Measurements from ENCODE around the gene RNF111. TPM values are rescaled to one million over a fixed set of nuclear protein-coding genes. Genes with fewer than 3 reads are reported as not detected.
"Not testable (repeated sequence)": the region's sequence is repeated elsewhere in the genome, so short reads cannot be mapped to it uniquely, and the experiment has no call there.

RNF111 gene
- total and polyA plus RNA-seq, 4 donors = 8.7 to 52.0 (median 19.5) TPM

DNA sequence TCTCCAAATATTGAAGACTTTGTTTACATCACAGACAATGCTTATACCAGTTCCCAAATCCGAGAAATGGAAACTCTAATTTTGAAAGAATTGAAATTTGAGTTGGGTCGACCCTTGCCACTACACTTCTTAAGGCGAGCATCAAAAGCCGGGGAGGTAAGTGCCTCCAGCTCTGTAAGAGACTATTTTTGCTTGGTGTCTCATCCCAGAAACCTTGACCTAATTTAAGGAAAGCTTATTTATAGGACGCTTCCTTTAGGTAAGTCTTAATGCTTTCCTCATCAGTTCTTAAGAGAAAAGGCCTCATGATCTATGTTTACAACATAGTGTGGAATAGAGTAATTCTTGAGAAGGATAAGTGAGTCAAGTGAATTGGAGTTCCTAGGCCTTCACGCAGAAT lies 129.3 kb downstream of the RNF111 start:
- Histone ChIP-seq H3K27me3 (ENCODE audit: control insufficient read depth in 3 of 3, insufficient read depth in 3 of 3, low read length in 2 of 3) (no peaks in the 10 kb centered on the region), H3K27ac (ENCODE audit: low read depth in 1 of 2, low read length in 1 of 2) (no peak overlapping the region), H3K9me3 (ENCODE audit: control insufficient read depth in 4 of 4, insufficient read depth in 3 of 4, low read length in 3 of 4) (no peaks in the 10 kb centered on the region), H3K9ac (ENCODE audit: insufficient read depth in 1 of 2, low read length in 2 of 2) (no peak overlapping the region), H3K36me3 (ENCODE audit: control insufficient read depth in 4 of 4, insufficient read depth in 4 of 4, low read length in 4 of 4) (peaks cover 0 to 17% (median 8%) of the 10 kb centered on the region in 4 donors), H3K4me3 (no peak overlapping the region), H3K4me1 (ENCODE audit: control insufficient read depth in 5 of 5, insufficient read depth in 5 of 5, low read length in 5 of 5) (no peaks in the 10 kb centered on the region)
- ATAC-seq (ENCODE audit: insufficient read depth, low FRiP score) (no peak), DNase-seq (no peak)
- TF ChIP-seq CTCF (IDR thresholded peaks at IDR 0.05; ENCODE audit: control extremely low read depth, extremely low read depth) = no peak
- 97% methylated on average over 6 of the region's 6 CpGs for WGBS, 2 donors

DNA sequence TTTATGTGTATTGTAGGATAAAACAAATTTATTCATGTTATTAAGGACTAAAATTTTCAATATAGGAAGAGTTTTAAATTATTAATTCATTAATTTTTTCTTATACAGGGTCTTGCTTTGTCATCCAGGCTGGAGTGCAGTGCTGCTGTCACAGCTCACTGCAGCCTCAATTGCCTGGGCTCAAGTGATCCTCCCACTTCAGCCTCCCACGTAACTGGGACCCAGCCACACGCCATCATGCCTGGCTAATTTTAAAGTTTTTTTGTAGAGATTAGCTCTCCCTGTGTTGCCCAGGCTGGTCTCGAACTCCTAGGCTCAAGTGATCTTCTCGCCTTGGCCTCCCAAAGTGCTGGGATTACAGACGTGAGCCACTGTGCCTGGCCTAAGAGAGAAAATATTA lies 132.2 kb downstream of the RNF111 start:
- no peak overlapping the region for H3K27ac ChIP-seq (ENCODE audit: low read depth in 1 of 2, low read length in 1 of 2)
- 97 to 98% methylated on average over 5 of the region's 5 CpGs for WGBS, 2 donors
- no peaks in the 10 kb centered on the region for H3K27me3 ChIP-seq (ENCODE audit: control insufficient read depth in 3 of 3, insufficient read depth in 3 of 3, low read length in 2 of 3)
- H3K4me3 ChIP-seq = no peak overlapping the region
- no peak overlapping the region for H3K9ac ChIP-seq (ENCODE audit: insufficient read depth in 1 of 2, low read length in 2 of 2)
- no peaks in the 10 kb centered on the region for H3K4me1 ChIP-seq (ENCODE audit: control insufficient read depth in 5 of 5, insufficient read depth in 5 of 5, low read length in 5 of 5)
- H3K9me3 ChIP-seq (ENCODE audit: control insufficient read depth in 4 of 4, insufficient read depth in 3 of 4, low read length in 3 of 4) = no peaks in the 10 kb centered on the region
- peaks cover 0 to 21% (median 8%) of the 10 kb centered on the region in 4 donors for H3K36me3 ChIP-seq (ENCODE audit: control insufficient read depth in 4 of 4, insufficient read depth in 4 of 4, low read length in 4 of 4)
- TF ChIP-seq CTCF (IDR thresholded peaks at IDR 0.05; ENCODE audit: control extremely low read depth, extremely low read depth) = no peak
- DNase-seq (no peak), ATAC-seq (ENCODE audit: insufficient read depth, low FRiP score) (no peak)

DNA sequence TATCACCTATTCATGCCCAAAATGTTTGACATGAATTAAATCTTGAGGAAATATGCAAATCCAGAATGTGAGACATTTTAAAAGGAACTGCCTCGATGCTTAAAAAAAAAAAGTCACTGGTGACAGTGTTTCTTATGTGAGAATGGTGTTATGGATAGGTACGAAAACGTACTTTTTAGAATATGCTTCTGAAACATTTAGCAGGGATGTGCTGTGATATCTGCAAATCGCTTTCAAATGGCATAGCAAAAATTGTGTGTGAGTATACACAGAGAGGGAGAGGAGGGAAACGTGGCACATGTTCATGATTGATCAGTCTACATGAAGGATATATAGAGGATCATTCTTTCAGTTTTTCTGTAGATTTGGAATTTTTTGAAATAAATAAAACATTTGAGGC lies 133.5 kb downstream of the RNF111 start:
- no peak for DNase-seq
- Histone ChIP-seq H3K27ac (ENCODE audit: low read depth in 1 of 2, low read length in 1 of 2) (no peak overlapping the region), H3K9me3 (ENCODE audit: control insufficient read depth in 4 of 4, insufficient read depth in 3 of 4, low read length in 3 of 4) (no peaks in the 10 kb centered on the region), H3K27me3 (ENCODE audit: control insufficient read depth in 3 of 3, insufficient read depth in 3 of 3, low read length in 2 of 3) (no peaks in the 10 kb centered on the region), H3K9ac (ENCODE audit: insufficient read depth in 1 of 2, low read length in 2 of 2) (no peak overlapping the region), H3K4me3 (no peak overlapping the region), H3K36me3 (ENCODE audit: control insufficient read depth in 4 of 4, insufficient read depth in 4 of 4, low read length in 4 of 4) (peaks cover 0 to 21% (median 9%) of the 10 kb centered on the region in 4 donors), H3K4me1 (ENCODE audit: control insufficient read depth in 5 of 5, insufficient read depth in 5 of 5, low read length in 5 of 5) (no peaks in the 10 kb centered on the region)
- TF ChIP-seq CTCF (IDR thresholded peaks at IDR 0.05; ENCODE audit: control extremely low read depth, extremely low read depth) = no peak
- 95 to 96% methylated on average over 5 of the region's 5 CpGs for WGBS, 2 donors
- no peak for ATAC-seq (ENCODE audit: insufficient read depth, low FRiP score)

- no peak overlapping the region for H3K4me3 ChIP-seq
- H3K9ac ChIP-seq (ENCODE audit: insufficient read depth in 1 of 2, low read length in 2 of 2) = no peak overlapping the region
- H3K9me3 ChIP-seq (ENCODE audit: control insufficient read depth in 4 of 4, insufficient read depth in 3 of 4, low read length in 3 of 4) = no peaks in the 10 kb centered on the region
- TF ChIP-seq CTCF (IDR thresholded peaks at IDR 0.05; ENCODE audit: control extremely low read depth, extremely low read depth) = no peak
- no peaks in the 10 kb centered on the region for H3K4me1 ChIP-seq (ENCODE audit: control insufficient read depth in 5 of 5, insufficient read depth in 5 of 5, low read length in 5 of 5)
- DNase-seq (no peak), ATAC-seq (ENCODE audit: insufficient read depth, low FRiP score) (no peak)
- H3K27ac ChIP-seq (ENCODE audit: low read depth in 1 of 2, low read length in 1 of 2) = no peak overlapping the region
- peaks cover 0 to 8% (median 2%) of the 10 kb centered on the region in 4 donors for H3K36me3 ChIP-seq (ENCODE audit: control insufficient read depth in 4 of 4, insufficient read depth in 4 of 4, low read length in 4 of 4)
- no peaks in the 10 kb centered on the region for H3K27me3 ChIP-seq (ENCODE audit: control insufficient read depth in 3 of 3, insufficient read depth in 3 of 3, low read length in 2 of 3)
- WGBS, 2 donors = 92 to 95% methylated on average over 2 of the region's 2 CpGs
These were observed 136.8 kb downstream of the RNF111 start for GRCh38 chr15:59124261-59124660.

GRCh38 chr15:59125683-59126082 lies 138.2 kb downstream of the RNF111 start:
- not testable (repeated sequence) for ATAC-seq (ENCODE audit: insufficient read depth, low FRiP score); H3K4me3 ChIP-seq; H3K27ac ChIP-seq (ENCODE audit: low read depth in 1 of 2, low read length in 1 of 2); H3K9ac ChIP-seq (ENCODE audit: insufficient read depth in 1 of 2, low read length in 2 of 2); H3K9me3 ChIP-seq (ENCODE audit: control insufficient read depth in 4 of 4, insufficient read depth in 3 of 4, low read length in 3 of 4); DNase-seq; H3K4me1 ChIP-seq (ENCODE audit: control insufficient read depth in 5 of 5, insufficient read depth in 5 of 5, low read length in 5 of 5); H3K27me3 ChIP-seq (ENCODE audit: control insufficient read depth in 3 of 3, insufficient read depth in 3 of 3, low read length in 2 of 3)
- 97 to 98% methylated on average over 4 of the region's 4 CpGs for WGBS, 2 donors
- peaks cover 0 to 10% (median 3%) of the 10 kb centered on the region in 4 donors for H3K36me3 ChIP-seq (ENCODE audit: control insufficient read depth in 4 of 4, insufficient read depth in 4 of 4, low read length in 4 of 4)

GRCh38 chr15:59127255-59127654 lies 139.8 kb downstream of the RNF111 start:
- not testable (repeated sequence) for H3K4me3 ChIP-seq; ATAC-seq (ENCODE audit: insufficient read depth, low FRiP score); H3K9me3 ChIP-seq (ENCODE audit: control insufficient read depth in 4 of 4, insufficient read depth in 3 of 4, low read length in 3 of 4); H3K4me1 ChIP-seq (ENCODE audit: control insufficient read depth in 5 of 5, insufficient read depth in 5 of 5, low read length in 5 of 5); DNase-seq; H3K27me3 ChIP-seq (ENCODE audit: control insufficient read depth in 3 of 3, insufficient read depth in 3 of 3, low read length in 2 of 3); H3K9ac ChIP-seq (ENCODE audit: insufficient read depth in 1 of 2, low read length in 2 of 2); H3K27ac ChIP-seq (ENCODE audit: low read depth in 1 of 2, low read length in 1 of 2)
- H3K36me3 ChIP-seq (ENCODE audit: control insufficient read depth in 4 of 4, insufficient read depth in 4 of 4, low read length in 4 of 4) = peaks cover 0 to 16% (median 5%) of the 10 kb centered on the region in 4 donors
- 38 to 72% methylated on average over 1 of the region's 1 CpG for WGBS, 2 donors
